Astrocyte of the cerebellum (primary cell): Measurements from ENCODE around the gene GPX2.

ENCODE experiments used
- DNase-seq: peaks from one replicate; pipeline ENCODE4 v3.0.0-alpha.2; 2011; ENCODE audit warnings: low read depth
- H3K4me3 ChIP-seq: 2 replicates; pipeline ENCODE4 v1.5.1; 2011; ENCODE audit warnings: mild to moderate bottlenecking, low read depth, low read length, moderate library complexity
- in situ Hi-C: cut with HindIII; loops from 2 replicates; pipeline ENCODE4 v1.10.0; 2017; ENCODE audit warnings: low sequenced_read_pairs
- TF ChIP-seq, protein P1 (sequence below): IDR thresholded peaks from 2 replicates; pipeline ENCODE4 v1.5.1; 2012; ENCODE audit warnings: low read length, low read depth, moderate library complexity, mild to moderate bottlenecking; ENCODE audit errors: missing control alignments

The GPX2 gene

GRCh38 chr14:64889352-64889751 lies 53.2 kb downstream of the GPX2 start:
- DNase-seq = no peak
- no peak overlapping the region for H3K4me3 ChIP-seq
- in situ Hi-C loops = loop anchor here (25.0 kb wide), 1 partner anchor 227 kb away; no protein-coding TSS in a partner anchor
- TF ChIP-seq, protein P1, sequence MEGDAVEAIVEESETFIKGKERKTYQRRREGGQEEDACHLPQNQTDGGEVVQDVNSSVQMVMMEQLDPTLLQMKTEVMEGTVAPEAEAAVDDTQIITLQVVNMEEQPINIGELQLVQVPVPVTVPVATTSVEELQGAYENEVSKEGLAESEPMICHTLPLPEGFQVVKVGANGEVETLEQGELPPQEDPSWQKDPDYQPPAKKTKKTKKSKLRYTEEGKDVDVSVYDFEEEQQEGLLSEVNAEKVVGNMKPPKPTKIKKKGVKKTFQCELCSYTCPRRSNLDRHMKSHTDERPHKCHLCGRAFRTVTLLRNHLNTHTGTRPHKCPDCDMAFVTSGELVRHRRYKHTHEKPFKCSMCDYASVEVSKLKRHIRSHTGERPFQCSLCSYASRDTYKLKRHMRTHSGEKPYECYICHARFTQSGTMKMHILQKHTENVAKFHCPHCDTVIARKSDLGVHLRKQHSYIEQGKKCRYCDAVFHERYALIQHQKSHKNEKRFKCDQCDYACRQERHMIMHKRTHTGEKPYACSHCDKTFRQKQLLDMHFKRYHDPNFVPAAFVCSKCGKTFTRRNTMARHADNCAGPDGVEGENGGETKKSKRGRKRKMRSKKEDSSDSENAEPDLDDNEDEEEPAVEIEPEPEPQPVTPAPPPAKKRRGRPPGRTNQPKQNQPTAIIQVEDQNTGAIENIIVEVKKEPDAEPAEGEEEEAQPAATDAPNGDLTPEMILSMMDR = no peak
